Measurements from ENCODE around the gene CCL24.
"Not testable (repeated sequence)": the region's sequence is repeated elsewhere in the genome, so short reads cannot be mapped to it uniquely, and the experiment has no call there.

The CCL24 gene

GRCh38 chr7:75819711-75820110 is 6.1 kb upstream of the CCL24 start:
- DNase-seq (ENCODE audit: low read depth, low spot score): no peak

GRCh38 chr7:75818472-75818871 is 4.9 kb upstream of the CCL24 start:
- DNase-seq (ENCODE audit: low read depth, low spot score): no peak

GRCh38 chr7:75817116-75817515 is 3.5 kb upstream of the CCL24 start:
- DNase-seq (ENCODE audit: low read depth, low spot score): no peak

- DNase-seq (ENCODE audit: low read depth, low spot score): no peak
Observed at GRCh38 chr7:75815418-75816064, 1.9 kb upstream of the CCL24 start.

GRCh38 chr7:75814407-75814947 is 871 bp upstream of the CCL24 start:
- DNase-seq (ENCODE audit: low read depth, low spot score): no peak

GRCh38 chr7:75813084-75813483 is 522 bp downstream of the CCL24 start:
- no peak for DNase-seq (ENCODE audit: low read depth, low spot score)

- no peak for DNase-seq (ENCODE audit: low read depth, low spot score)
Observed at GRCh38 chr7:75811894-75812678, 1.5 kb downstream of the CCL24 start.

GRCh38 chr7:75809396-75809795 is 4.2 kb downstream of the CCL24 start:
- DNase-seq (ENCODE audit: low read depth, low spot score): no peak

GRCh38 chr7:75808106-75808505 is 5.5 kb downstream of the CCL24 start:
- DNase-seq (ENCODE audit: low read depth, low spot score): no peak

- DNase-seq (ENCODE audit: low read depth, low spot score): no peak
Observed at GRCh38 chr7:75807452-75807851, 6.2 kb downstream of the CCL24 start.

GRCh38 chr7:75806560-75807307 is 6.9 kb downstream of the CCL24 start:
- DNase-seq (ENCODE audit: low read depth, low spot score): no peak

GRCh38 chr7:75804705-75805104 is 8.9 kb downstream of the CCL24 start:
- DNase-seq (ENCODE audit: low read depth, low spot score): no peak

GRCh38 chr7:75804004-75804403 is 9.6 kb downstream of the CCL24 start:
- no peak for DNase-seq (ENCODE audit: low read depth, low spot score)

- DNase-seq (ENCODE audit: low read depth, low spot score): no peak
Observed at GRCh38 chr7:75802552-75802821, 11.1 kb downstream of the CCL24 start.

GRCh38 chr7:75798770-75799169 is 14.8 kb downstream of the CCL24 start:
- no peak for DNase-seq (ENCODE audit: low read depth, low spot score)

- no peak for DNase-seq (ENCODE audit: low read depth, low spot score)
Observed at GRCh38 chr7:75796420-75796819, 17.2 kb downstream of the CCL24 start.

GRCh38 chr7:75795831-75796285 is 17.7 kb downstream of the CCL24 start:
- DNase-seq (ENCODE audit: low read depth, low spot score): no peak

- no peak for DNase-seq (ENCODE audit: low read depth, low spot score)
Observed at GRCh38 chr7:75793676-75794075, 19.9 kb downstream of the CCL24 start.

GRCh38 chr7:75792567-75792966 is 21.0 kb downstream of the CCL24 start:
- DNase-seq (ENCODE audit: low read depth, low spot score): not testable (repeated sequence)

- no peak for DNase-seq (ENCODE audit: low read depth, low spot score)
Observed at GRCh38 chr7:75789361-75789924, 24.2 kb downstream of the CCL24 start.

- not testable (repeated sequence) for DNase-seq (ENCODE audit: low read depth, low spot score)
Observed at GRCh38 chr7:75788154-75788847, 25.3 kb downstream of the CCL24 start.
